Adrenal gland (tissue), 12 donors: ENCODE results near the gene SPATA18. TPM values are rescaled to one million over a fixed set of nuclear protein-coding genes. Genes with fewer than 3 reads are reported as not detected.

Source experiments
- DNase-seq, 7 donors: peaks; one replicate each; pipeline ENCODE4 v3.0.0-alpha.2; 2019 to 2020
- H3K27ac ChIP-seq, 5 donors: fragments of 200-600 bp; sonication (generic) in 4 of 5; 1 replicate in 3 of 5; 2 replicates in 2 of 5; pipeline versions ENCODE4 v1.5.1 to v1.8.0; 2016 to 2020; ENCODE audit warnings: mild to moderate bottlenecking in 1 of 5
- H3K27me3 ChIP-seq: fragments of 200-600 bp; 2 replicates; pipeline ENCODE4 v1.8.0; 2021
- H3K36me3 ChIP-seq, 2 donors: fragments of 200-600 bp; replicated peaks in 1 of 2; 1 replicate in 1 of 2; 2 replicates in 1 of 2; pipeline versions ENCODE4 v1.5.1 to v1.8.0; 2018 to 2022
- H3K4me1 ChIP-seq, 2 donors: fragments of 200-600 bp; replicated peaks in 1 of 2; 1 replicate in 1 of 2; 2 replicates in 1 of 2; pipeline versions ENCODE4 v1.5.1 to v1.8.0; 2018 to 2021
- H3K4me3 ChIP-seq, 4 donors: fragments of 200-600 bp; sonication (generic) in 3 of 4; one replicate each; pipeline ENCODE4 v1.5.1; 2016 to 2018
- H3K9me3 ChIP-seq, 3 donors: fragments of 200-600 bp; sonication (generic) in 1 of 3; replicated peaks in 1 of 3; 1 replicate in 2 of 3; 2 replicates in 1 of 3; pipeline versions ENCODE4 v1.5.1 to v1.8.0; 2016 to 2021
- POLR2A ChIP-seq, 2 donors: fragments of 450-650 bp; IDR thresholded peaks; one replicate each; pipeline ENCODE4 v1.6.1; 2017; ENCODE audit warnings: antibody characterized with exemption in 2 of 2, mild to moderate bottlenecking in 2 of 2, moderate library complexity in 1 of 2
- WGBS, 4 donors: extraction: QIAGEN DNeasy Blood & Tissue Kit in 2 of 4; methylation state at CpG; one replicate each; pipeline versions ENCODE4 v1.1.5 to v1.1.7; 2013 to 2017; 5-methylcytosine and 5-hydroxymethylcytosine counted together
- intact Hi-C, 2 donors: fragments of 100-400 bp; cut with DNase I; formaldehyde crosslinking; loops; one replicate each; pipeline versions ENCODE4 v1.14.1 to v1.15.0; 2022 to 2023
- polyA plus RNA-seq, 3 donors: library from polyadenylated mRNA; stranded (reverse); fragments of 200-250 nt in 2 of 3; fragments of 350-450 nt in 1 of 3; fragmentation: Illumina TruSeq in 1 of 3; extraction: RNeasy Lipid Tissue Mini Kit (QIAGEN cat#74804) in 1 of 3; gene quantifications; one replicate each; pipeline ENCODE4 v1.2.3, GENCODE V29; 2013 to 2014
- total RNA-seq, 9 donors: library from RNA; depleted of rRNA in 4 of 9; stranded (reverse); fragments of >200 nt in 4 of 9; fragments of 120-200 nt in 1 of 9; fragmentation: NEBNext Ultra II Directional in 1 of 9; extraction: Animal tissue kit (Norgen Biotek cat#: 25700) in 1 of 9; gene quantifications; one replicate each; pipeline versions ENCODE4 v1.1.0 to v1.2.4, GENCODE V29; 2013 to 2023
- TF ChIP-seq, protein P1 (sequence below), 6 experiments: fragments of 450-650 bp in 4 of 6; fragments of 200-600 bp in 2 of 6; sonication (generic) in 1 of 6; IDR thresholded peaks; 1 replicate in 5 of 6; 2 replicates in 1 of 6; pipeline versions ENCODE4 v1.5.1 to v1.8.0; 2016 to 2021; ENCODE audit warnings: antibody characterized with exemption in 6 of 6, mild to moderate bottlenecking in 2 of 6, moderate library complexity in 1 of 6
- donor health status: healthy with polysubstance abuse.
- donor health status: Bipolar disorder and iron deficiency.
- donor health status: DM: yes; HTN: yes; CAD: no.
- donor health status: DM: no; HTN: no; CAD: no.
- donor health status: DM: no; HTN: no; CAD: no.
- donor health status: DM: yes; HTN: yes; CAD: no.

Gene SPATA18
- total and polyA plus RNA-seq, 12 donors: 1.2 to 29.2 (median 10.2) TPM

DNA sequence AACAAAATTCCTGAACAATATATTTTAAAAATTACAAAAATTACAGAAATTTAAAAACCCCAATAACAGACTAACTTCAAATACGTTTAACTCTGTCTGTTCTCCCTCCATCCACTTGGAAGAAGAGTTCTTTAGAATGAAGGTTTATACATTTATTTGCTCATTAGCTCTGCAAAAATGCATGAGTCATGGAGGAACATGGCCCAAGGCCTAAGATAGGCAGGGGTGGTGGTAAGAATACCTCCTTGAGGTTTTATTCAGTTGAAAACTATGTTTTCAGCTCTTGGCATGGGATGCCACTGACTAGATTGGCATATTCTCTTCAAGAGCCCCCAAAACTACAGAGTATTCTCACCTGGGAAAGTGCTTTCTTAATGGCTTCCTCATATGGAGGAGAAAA lies 22.1 kb upstream of the SPATA18 start:
- Histone ChIP-seq H3K36me3 (peaks cover 0 to 30% of the 10 kb centered on the region in 2 donors), H3K9me3 (no peaks in the 10 kb centered on the region), H3K4me1 (peaks cover 0 to 11% of the 10 kb centered on the region in 2 donors), H3K27ac (no peak overlapping the region), H3K4me3 (no peak overlapping the region), H3K27me3 (no peaks in the 10 kb centered on the region)
- 80 to 96% (median 84%) methylated on average over 1 of the region's 1 CpG for WGBS, 4 donors
- intact Hi-C loops: loop anchor here (10.0 kb wide), 2 partner anchors 124 to 134 kb away; no protein-coding TSS in a partner anchor
- no peak for DNase-seq
- TF ChIP-seq, protein P1, sequence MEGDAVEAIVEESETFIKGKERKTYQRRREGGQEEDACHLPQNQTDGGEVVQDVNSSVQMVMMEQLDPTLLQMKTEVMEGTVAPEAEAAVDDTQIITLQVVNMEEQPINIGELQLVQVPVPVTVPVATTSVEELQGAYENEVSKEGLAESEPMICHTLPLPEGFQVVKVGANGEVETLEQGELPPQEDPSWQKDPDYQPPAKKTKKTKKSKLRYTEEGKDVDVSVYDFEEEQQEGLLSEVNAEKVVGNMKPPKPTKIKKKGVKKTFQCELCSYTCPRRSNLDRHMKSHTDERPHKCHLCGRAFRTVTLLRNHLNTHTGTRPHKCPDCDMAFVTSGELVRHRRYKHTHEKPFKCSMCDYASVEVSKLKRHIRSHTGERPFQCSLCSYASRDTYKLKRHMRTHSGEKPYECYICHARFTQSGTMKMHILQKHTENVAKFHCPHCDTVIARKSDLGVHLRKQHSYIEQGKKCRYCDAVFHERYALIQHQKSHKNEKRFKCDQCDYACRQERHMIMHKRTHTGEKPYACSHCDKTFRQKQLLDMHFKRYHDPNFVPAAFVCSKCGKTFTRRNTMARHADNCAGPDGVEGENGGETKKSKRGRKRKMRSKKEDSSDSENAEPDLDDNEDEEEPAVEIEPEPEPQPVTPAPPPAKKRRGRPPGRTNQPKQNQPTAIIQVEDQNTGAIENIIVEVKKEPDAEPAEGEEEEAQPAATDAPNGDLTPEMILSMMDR (IDR thresholded peaks at IDR 0.05): no peak

DNA sequence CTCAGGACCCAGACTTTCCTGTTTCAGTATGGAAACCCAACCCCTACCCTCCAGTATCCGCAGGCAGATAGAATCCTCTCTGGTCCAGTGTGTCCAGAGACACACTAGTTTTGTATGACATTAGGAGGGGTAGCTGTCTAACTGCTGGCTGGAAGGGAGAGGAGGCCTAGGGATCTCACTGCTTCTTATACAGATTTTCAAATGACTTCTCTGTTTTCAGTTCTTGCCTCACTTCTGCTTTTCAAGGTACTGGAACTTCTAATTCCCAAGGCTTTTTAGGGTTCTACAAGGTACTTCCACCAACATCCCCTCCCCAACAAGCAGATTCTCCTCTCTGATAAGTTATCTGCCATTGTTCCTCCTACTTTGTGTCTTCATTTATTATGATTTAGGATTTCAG lies 19.1 kb upstream of the SPATA18 start:
- intact Hi-C loops: no loop called here
- Histone ChIP-seq H3K4me1 (peaks cover 0 to 23% of the 10 kb centered on the region in 2 donors), H3K27me3 (no peaks in the 10 kb centered on the region), H3K9me3 (no peaks in the 10 kb centered on the region), H3K4me3 (no peak overlapping the region), H3K36me3 (peaks cover 0 to 21% of the 10 kb centered on the region in 2 donors), H3K27ac (no peak overlapping the region)
- TF ChIP-seq, protein P1 (IDR thresholded peaks at IDR 0.05): no peak
- TF ChIP-seq POLR2A (IDR thresholded peaks at IDR 0.05): no peak
- DNase-seq: no peak
- WGBS, 4 donors: 95 to 100% (median 100%) methylated on average over 1 of the region's 1 CpG

DNA sequence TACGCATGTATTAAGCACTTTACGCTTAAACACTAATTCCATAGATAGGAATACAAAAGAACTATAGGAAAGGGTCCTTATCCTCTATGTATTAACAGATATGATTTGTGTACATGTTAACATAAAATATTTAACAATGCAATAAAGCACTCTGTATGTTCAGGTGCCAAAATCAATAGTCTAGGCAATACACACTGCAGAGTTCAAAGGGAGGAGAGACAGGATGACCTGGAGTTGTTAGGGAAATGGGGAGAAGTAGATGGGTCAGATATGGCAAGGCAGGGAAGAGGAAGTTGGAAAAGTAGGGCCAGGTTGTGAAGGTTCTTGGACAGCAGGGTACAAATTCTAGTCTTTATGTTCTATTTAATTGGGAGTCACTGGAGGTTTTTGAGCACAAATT lies 15.9 kb upstream of the SPATA18 start:
- DNase-seq: no peak
- Histone ChIP-seq H3K9me3 (no peaks in the 10 kb centered on the region), H3K27ac (no peak overlapping the region), H3K36me3 (peaks cover 0 to 3% of the 10 kb centered on the region in 2 donors), H3K4me3 (no peak overlapping the region), H3K4me1 (peaks cover 0 to 28% of the 10 kb centered on the region in 2 donors), H3K27me3 (no peaks in the 10 kb centered on the region)
- intact Hi-C loops: no loop called here
- 95 to 100% (median 99%) methylated on average over 2 of the region's 2 CpGs for WGBS, 4 donors
- no peak for TF ChIP-seq POLR2A (IDR thresholded peaks at IDR 0.05)
- TF ChIP-seq, protein P1 (IDR thresholded peaks at IDR 0.05): no peak

DNA sequence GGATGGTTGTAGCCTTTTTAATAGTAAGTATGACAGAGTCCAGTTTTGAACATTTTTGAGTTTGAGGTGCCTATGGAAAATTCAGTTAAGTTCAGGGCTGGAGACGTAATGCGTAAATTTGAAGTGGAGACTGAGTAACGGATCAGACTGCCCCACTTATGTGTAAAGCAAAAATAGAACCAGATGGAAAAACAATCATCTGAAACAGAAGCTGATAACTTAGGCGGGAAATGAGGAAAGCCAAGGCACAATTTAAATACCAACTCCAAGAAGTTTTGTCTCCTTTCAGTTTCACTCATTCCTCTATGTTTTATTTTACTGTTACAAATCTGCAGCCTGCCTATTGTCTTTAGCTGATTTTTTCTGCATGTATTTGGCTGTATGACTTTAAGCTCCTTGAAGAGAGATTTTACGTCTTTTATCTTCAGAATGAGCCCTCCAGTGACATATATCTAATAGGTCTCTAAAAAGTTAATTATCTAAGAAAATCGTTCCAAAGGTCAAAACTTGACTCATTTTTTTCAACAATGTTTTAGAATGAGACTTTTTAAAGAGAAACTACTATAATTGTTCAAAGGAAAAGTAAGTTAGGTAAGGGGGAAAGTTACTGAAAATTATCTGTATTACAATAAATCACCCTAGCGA lies 14.1 kb upstream of the SPATA18 start:
- intact Hi-C loops: no loop called here
- TF ChIP-seq POLR2A (IDR thresholded peaks at IDR 0.05): no peak
- TF ChIP-seq, protein P1 (IDR thresholded peaks at IDR 0.05): no peak
- no peak overlapping the region for H3K27ac ChIP-seq
- 31 to 39% (median 38%) methylated on average over 7 of the region's 7 CpGs for WGBS, 4 donors
- H3K27me3 ChIP-seq: no peaks in the 10 kb centered on the region
- H3K36me3 ChIP-seq: no peaks in the 10 kb centered on the region
- H3K9me3 ChIP-seq: no peaks in the 10 kb centered on the region
- H3K4me1 ChIP-seq: peaks cover 0 to 28% of the 10 kb centered on the region in 2 donors
- peak overlapping the region in 2 of 4 donors; percentile 74 to 90 for H3K4me3 ChIP-seq
- no peak for DNase-seq
